Activated CD4-positive, alpha-beta T cell treated with anti-CD3 and anti-CD28 coated beads for 36 hours (primary cell): ENCODE data around the gene ARID1B. TPM values are rescaled to one million over a fixed set of nuclear protein-coding genes. Genes with fewer than 3 reads are reported as not detected.

ENCODE experiments used
- ATAC-seq: fragments of 200-7000 bp; cut with Tn5 transposase; one replicate; pipeline ENCODE4 v1.10.0; 2021; ENCODE audit warnings: mild to moderate bottlenecking, moderate library complexity
- CTCF ChIA-PET: fragments of 350-600 bp; sonication (Branson Sonifier 250); formaldehyde crosslinking; loops from one replicate; lab custom pipeline; 2021; ENCODE audit warnings: antibody characterized with exemption; lab: Charles Lee
- POLR2A ChIA-PET: fragments of 350-600 bp; sonication (Branson Sonifier 250); formaldehyde crosslinking; loops from one replicate; lab custom pipeline; 2021; ENCODE audit warnings: antibody characterized with exemption, inconsistent platforms; lab: Charles Lee
- DNase-seq: peaks from one replicate; pipeline ENCODE4 v3.0.0-alpha.2; 2020
- H3K27ac Mint-ChIP-seq: one replicate; pipeline ENCODE4 v1.8.0; 2021; ENCODE audit warnings: mixed read lengths
- H3K27me3 Mint-ChIP-seq: one replicate; pipeline ENCODE4 v1.8.0; 2021; ENCODE audit warnings: mixed read lengths
- H3K36me3 Mint-ChIP-seq: one replicate; pipeline ENCODE4 v1.8.0; 2021; ENCODE audit warnings: low read depth, mixed read lengths
- H3K4me1 Mint-ChIP-seq: one replicate; pipeline ENCODE4 v1.8.0; 2021; ENCODE audit warnings: mixed read lengths
- H3K4me3 Mint-ChIP-seq: one replicate; pipeline ENCODE4 v1.8.0; 2021; ENCODE audit warnings: mild to moderate bottlenecking, moderate library complexity, mixed read lengths
- H3K9me3 Mint-ChIP-seq: one replicate; pipeline ENCODE4 v1.8.0; 2021; ENCODE audit warnings: low read depth, mixed read lengths
- intact Hi-C, 2 experiments: fragments of 100-400 bp; cut with DNase I in 1 of 2; cut with micrococcal nuclease in 1 of 2; formaldehyde crosslinking; loops; one replicate each; pipeline versions ENCODE4 v1.14.2 to v1.15.1; 2022 to 2024; cut with DNase I, micrococcal nuclease
- total RNA-seq, 2 experiments: library from RNA; stranded (reverse); gene quantifications; one replicate each; pipeline ENCODE4 v1.2.3, GENCODE V29; 2021

The ARID1B gene
- total RNA-seq, 2 experiments from 2014 or later, result 42.2 to 53.6 TPM

DNA sequence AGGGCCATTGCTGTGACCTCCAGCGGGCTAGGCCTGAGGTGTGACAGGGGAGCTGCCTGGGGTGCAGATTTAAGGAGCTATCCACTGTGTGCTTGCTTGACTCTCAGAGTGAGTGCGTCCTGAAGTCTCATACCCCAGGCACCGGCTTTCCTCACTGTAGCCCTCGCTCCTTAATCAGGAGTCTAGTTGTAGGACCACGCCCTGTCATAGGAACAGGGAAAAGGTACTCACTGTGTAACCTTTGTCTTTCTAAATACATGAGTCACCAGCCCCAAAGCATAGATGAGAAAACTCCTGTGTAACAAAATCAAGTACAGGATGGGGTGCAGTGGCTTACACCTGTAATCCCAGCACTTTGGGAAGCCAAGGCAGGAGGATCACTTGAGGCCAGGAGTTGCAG is 404.5 kb downstream of the ARID1B start:
- Mint-ChIP-seq H3K27ac (no peak overlapping the region), H3K4me1 (peaks cover 6% of the 10 kb centered on the region), H3K4me3 (no peak overlapping the region), H3K27me3 (no peaks in the 10 kb centered on the region), H3K9me3 (no peaks in the 10 kb centered on the region), H3K36me3 (peaks cover 14% of the 10 kb centered on the region)
- DNase-seq (no peak), ATAC-seq (no peak)
- intact Hi-C loops, result loop anchor here in 1 of 2 experiments (5.0 to 10.0 kb wide), 2 partner anchors 277 to 404 kb away; partner anchors contain the start of gene ARID1B
- CTCF ChIA-PET, result interaction anchor here (0.6 to 0.7 kb wide), 2 partner anchors 52 to 94 kb away, joined by 3 to 5 read pairs; no protein-coding TSS in a partner anchor
- POLR2A ChIA-PET, result no interaction called here

DNA sequence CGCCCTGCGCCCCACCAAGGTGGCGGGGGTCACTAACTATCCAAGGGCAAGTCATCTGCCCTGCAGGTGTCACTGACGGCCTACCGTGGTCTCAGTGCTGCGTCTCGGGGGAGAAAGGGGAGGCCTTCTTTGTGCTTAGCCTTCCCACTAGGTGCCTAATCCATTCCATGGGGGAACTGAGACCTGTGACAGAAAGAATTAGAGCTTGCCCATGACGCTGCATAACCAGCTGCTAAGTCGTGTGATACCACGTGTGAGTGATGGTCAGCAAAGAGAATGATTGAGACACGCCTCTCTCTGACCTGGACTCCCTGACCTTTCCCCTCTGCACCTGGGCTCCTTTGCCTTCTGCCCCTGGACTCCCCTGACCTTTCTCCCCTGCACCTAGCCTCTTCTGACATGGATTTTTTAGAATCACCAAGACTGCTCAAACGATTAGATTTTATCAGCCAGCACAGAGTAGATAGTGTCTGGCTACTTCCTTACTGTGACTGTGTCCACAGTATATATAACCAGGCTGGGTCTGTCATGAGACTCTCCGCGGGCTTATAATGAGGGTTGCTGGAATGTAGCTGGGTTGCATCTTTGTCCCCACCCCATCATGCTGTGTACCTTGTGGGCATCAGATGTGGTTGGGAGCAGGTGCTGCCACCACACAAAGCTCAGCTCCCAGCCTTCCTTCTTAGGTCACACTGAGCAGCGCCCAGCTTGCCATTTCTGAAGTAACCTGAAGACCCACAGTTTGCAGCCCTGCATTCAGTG is 405.5 kb downstream of the ARID1B start:
- peaks cover 17% of the 10 kb centered on the region for H3K36me3 Mint-ChIP-seq
- no peaks in the 10 kb centered on the region for H3K9me3 Mint-ChIP-seq
- intact Hi-C loops, result loop anchor here in 1 of 2 experiments (5.0 to 10.0 kb wide), 2 partner anchors 278 to 405 kb away; partner anchors contain the start of gene ARID1B
- no peak overlapping the region for H3K4me3 Mint-ChIP-seq
- CTCF ChIA-PET, result interaction anchor here (0.5 to 2.2 kb wide), 4 partner anchors 11 to 148 kb away, joined by 3 to 7 read pairs (median 3); no protein-coding TSS in a partner anchor
- no peak for ATAC-seq
- DNase-seq, result no peak
- H3K27ac Mint-ChIP-seq, result no peak overlapping the region
- H3K4me1 Mint-ChIP-seq, result peaks cover 11% of the 10 kb centered on the region
- H3K27me3 Mint-ChIP-seq, result no peaks in the 10 kb centered on the region
- POLR2A ChIA-PET, result no interaction called here

DNA sequence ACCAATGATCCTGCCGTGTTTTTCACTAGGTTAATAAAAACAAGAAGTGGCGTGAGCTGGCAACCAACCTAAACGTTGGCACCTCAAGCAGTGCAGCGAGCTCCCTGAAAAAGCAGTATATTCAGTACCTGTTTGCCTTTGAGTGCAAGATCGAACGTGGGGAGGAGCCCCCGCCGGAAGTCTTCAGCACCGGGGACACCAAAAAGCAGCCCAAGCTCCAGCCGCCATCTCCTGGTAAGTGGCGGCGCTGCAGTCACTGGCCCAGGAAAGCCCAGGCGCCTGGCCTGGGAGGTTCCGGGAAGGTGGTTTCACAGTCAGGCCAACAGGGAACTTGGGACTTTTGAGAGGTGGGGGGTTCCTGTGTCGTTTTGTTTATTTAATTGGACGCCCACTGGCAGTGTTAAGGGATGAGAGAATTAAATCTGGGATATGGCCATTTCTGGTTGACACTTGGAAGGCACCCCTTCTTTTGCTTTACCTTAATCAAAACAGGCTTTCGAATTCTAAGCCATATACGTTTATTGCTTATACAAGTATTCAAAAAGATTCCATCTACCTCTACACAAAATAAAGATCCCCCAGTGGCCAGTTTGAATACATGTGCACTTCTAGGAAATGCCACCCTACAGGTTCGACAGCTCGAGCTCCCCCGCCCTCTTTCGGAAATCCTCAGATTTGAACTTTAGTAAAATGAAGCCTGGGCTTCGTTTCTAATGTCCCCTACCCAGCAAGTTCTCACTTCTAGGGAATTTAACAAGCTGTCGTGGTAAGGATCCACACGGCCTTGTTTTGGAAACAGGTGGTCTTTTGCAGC is 407.2 kb downstream of the ARID1B start:
- Mint-ChIP-seq H3K27ac (peak overlapping the region; percentile 58), H3K4me1 (peaks cover 11% of the 10 kb centered on the region), H3K27me3 (no peaks in the 10 kb centered on the region), H3K9me3 (no peaks in the 10 kb centered on the region), H3K4me3 (no peak overlapping the region), H3K36me3 (peaks cover 18% of the 10 kb centered on the region)
- ATAC-seq, result peak; percentile 83
- ChIA-PET CTCF (interaction anchor here (0.5 to 2.8 kb wide), 17 partner anchors 9 to 1857 kb away, joined by 3 to 13 read pairs (median 3); no protein-coding TSS in a partner anchor), POLR2A (interaction anchor here (0.7 kb wide), 1 partner anchor 32 kb away, joined by 3 read pairs; no protein-coding TSS in a partner anchor)
- intact Hi-C loops, result loop anchor here (1.0 to 10.0 kb wide), 5 partner anchors 150 to 620 kb away; partner anchors contain the start of gene ARID1B (in 1 of the 2)
- peak; percentile 76 for DNase-seq

DNA sequence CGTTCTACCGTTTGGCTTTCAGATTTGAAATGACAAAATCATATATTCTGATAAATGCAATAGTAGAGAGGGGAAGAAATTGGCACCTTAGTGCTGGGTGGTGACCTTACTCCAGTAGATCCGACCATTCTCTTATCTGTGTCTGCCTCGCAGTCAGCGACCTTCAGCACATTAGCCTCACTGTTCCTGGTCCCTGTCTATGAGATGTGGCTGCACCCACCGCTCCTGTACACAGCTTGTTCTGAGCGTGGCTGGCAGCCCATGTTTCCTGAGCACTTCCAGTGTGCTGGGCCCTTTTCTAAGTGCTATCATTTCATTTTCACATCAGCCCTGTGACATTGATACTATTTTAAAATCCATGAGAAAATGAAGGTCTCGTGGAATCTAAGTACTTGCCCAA is 408.0 kb downstream of the ARID1B start:
- ChIA-PET POLR2A (no interaction called here), CTCF (interaction anchor here (0.5 to 2.8 kb wide), 15 partner anchors 9 to 1858 kb away, joined by 3 to 13 read pairs (median 3); no protein-coding TSS in a partner anchor)
- no peak for ATAC-seq
- Mint-ChIP-seq H3K27ac (no peak overlapping the region), H3K9me3 (no peaks in the 10 kb centered on the region), H3K36me3 (peaks cover 22% of the 10 kb centered on the region), H3K4me1 (peaks cover 11% of the 10 kb centered on the region), H3K4me3 (no peak overlapping the region), H3K27me3 (no peaks in the 10 kb centered on the region)
- intact Hi-C loops, result loop anchor here (2.0 to 10.0 kb wide), 2 partner anchors 280 to 620 kb away; no protein-coding TSS in a partner anchor
- no peak for DNase-seq

DNA sequence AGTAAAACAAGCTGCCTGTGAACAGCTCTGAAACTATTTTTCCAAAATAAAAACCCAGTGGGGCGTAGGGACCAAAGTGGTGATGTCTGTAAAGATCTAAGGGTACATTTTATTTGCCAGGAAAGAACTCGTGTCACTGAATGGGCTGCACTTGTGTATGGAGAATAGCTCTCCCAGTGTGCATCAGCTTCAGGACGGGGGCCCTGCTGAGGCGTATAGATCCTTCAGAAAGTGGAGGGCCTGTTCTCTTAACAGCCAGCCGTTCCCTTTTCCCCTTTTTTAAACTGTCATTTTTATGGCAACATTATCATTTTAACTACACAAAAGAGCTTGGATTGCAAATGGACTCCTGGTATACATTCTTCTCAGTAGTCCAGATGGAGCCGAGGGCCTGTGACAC is 408.8 kb downstream of the ARID1B start:
- CTCF ChIA-PET, result interaction anchor here (0.9 to 2.8 kb wide), 5 partner anchors 13 to 152 kb away, joined by 3 to 10 read pairs (median 3); no protein-coding TSS in a partner anchor
- H3K9me3 Mint-ChIP-seq, result no peaks in the 10 kb centered on the region
- no peak for DNase-seq
- intact Hi-C loops, result loop anchor here (2.0 to 10.0 kb wide), 2 partner anchors 281 to 621 kb away; no protein-coding TSS in a partner anchor
- no peak overlapping the region for H3K4me3 Mint-ChIP-seq
- H3K36me3 Mint-ChIP-seq, result peaks cover 31% of the 10 kb centered on the region
- no peaks in the 10 kb centered on the region for H3K27me3 Mint-ChIP-seq
- H3K27ac Mint-ChIP-seq, result no peak overlapping the region
- H3K4me1 Mint-ChIP-seq, result peaks cover 11% of the 10 kb centered on the region
- ATAC-seq, result no peak
- POLR2A ChIA-PET, result no interaction called here

DNA sequence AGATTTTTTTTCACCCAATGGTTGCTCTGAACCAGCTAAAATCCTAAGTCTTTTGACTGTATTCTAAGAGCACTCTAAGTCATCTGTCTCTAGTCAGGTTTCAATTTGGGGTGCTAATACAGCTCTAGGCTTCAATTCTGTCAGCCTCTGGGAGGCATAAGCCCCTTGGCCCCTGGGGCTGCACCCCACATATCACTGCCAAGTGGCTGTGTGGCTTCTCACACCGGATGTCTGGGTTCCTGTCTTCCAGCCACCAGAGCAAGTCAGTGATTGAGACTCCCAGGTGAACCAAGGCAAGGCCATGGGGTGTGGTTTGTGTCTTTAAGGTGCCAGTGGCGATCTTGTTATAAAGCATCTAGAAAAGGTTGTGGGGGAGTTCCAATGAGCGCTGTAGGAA is 409.6 kb downstream of the ARID1B start:
- H3K27ac Mint-ChIP-seq, result no peak overlapping the region
- H3K27me3 Mint-ChIP-seq, result no peaks in the 10 kb centered on the region
- no peak for DNase-seq
- intact Hi-C loops, result loop anchor here in 1 of 2 experiments (10.0 kb wide), 1 partner anchor 282 kb away; no protein-coding TSS in a partner anchor
- POLR2A ChIA-PET, result no interaction called here
- peaks cover 36% of the 10 kb centered on the region for H3K36me3 Mint-ChIP-seq
- CTCF ChIA-PET, result interaction anchor here (0.7 to 1.6 kb wide), 3 partner anchors 23 to 153 kb away, joined by 3 read pairs; no protein-coding TSS in a partner anchor
- no peak overlapping the region for H3K4me3 Mint-ChIP-seq
- peak; percentile 36 for ATAC-seq
- no peaks in the 10 kb centered on the region for H3K9me3 Mint-ChIP-seq
- H3K4me1 Mint-ChIP-seq, result peaks cover 11% of the 10 kb centered on the region

DNA sequence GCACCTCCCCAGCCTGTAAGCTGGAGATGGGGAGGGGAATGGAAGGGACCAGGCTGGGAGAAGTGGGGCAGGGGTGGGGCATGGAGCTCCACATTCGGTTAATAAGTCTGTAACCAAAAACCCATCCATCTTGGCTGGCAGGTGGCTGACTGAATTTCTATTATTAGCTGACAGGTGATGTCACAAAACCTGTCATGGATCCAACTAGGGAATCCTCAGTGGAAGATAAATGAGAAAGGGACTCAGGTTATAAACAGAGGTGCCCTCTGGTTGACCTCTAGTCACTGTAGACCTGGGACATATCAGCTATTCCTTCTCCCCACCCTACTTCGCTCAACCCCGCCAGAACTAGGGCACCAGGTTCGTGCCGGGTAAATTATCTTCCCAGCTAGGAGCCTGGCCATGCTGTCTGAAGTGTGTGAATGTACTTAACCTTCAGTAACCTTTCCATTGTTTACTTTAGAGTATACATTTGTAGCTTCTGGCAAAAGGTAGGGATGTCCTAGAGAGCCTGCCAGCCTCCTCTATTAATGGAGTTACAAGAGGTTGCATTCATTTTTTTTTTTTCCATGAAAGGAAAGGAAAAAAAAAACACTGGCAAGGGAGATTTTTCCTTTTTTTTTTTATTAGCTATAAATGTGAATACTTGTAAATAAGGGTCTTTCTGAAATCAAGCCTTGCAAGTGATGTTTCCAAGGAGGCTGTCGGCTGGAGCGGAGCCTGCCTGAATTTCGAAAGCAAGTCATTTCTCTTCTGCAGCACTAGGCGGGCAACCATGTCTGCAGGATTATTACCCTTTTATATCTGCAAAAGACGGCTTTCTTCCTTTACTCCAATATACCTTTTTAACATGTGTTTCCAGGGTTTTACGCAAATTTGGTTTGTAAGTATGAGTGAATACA is 410.3 kb downstream of the ARID1B start:
- no peak overlapping the region for H3K27ac Mint-ChIP-seq
- ATAC-seq, result no peak
- ChIA-PET POLR2A (no interaction called here), CTCF (interaction anchor here (0.7 kb wide), 2 partner anchors 11 to 153 kb away, joined by 3 to 4 read pairs; no protein-coding TSS in a partner anchor)
- H3K9me3 Mint-ChIP-seq, result no peaks in the 10 kb centered on the region
- peaks cover 11% of the 10 kb centered on the region for H3K4me1 Mint-ChIP-seq
- H3K27me3 Mint-ChIP-seq, result no peaks in the 10 kb centered on the region
- intact Hi-C loops, result loop anchor here in 1 of 2 experiments (10.0 kb wide), 1 partner anchor 283 kb away; no protein-coding TSS in a partner anchor
- DNase-seq, result no peak
- H3K36me3 Mint-ChIP-seq, result peaks cover 36% of the 10 kb centered on the region
- no peak overlapping the region for H3K4me3 Mint-ChIP-seq

DNA sequence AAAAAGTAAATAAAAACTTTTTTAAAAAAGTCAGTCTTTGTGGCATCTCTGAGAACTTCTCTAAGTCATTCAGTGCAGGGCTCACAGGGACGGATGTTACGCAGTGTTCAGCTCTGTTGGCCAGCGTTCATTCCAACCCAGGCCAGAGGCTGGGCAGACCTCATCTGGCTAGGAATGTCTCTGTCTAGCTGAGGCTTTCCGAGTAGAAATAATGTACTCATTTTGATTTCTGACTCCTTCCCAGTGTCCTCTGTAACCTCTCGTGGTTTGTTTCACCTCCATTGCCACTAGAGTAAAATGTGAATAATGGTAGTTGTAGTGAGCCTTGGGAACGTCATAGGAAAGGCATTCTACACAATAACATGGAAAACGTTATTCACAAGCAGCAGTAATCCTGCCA is 411.0 kb downstream of the ARID1B start:
- peaks cover 36% of the 10 kb centered on the region for H3K36me3 Mint-ChIP-seq
- ChIA-PET CTCF (interaction anchor here (0.7 kb wide), 1 partner anchor 10 kb away, joined by 4 read pairs; no protein-coding TSS in a partner anchor), POLR2A (no interaction called here)
- no peaks in the 10 kb centered on the region for H3K27me3 Mint-ChIP-seq
- DNase-seq (no peak), ATAC-seq (no peak)
- H3K27ac Mint-ChIP-seq, result no peak overlapping the region
- H3K4me1 Mint-ChIP-seq, result peaks cover 11% of the 10 kb centered on the region
- no peaks in the 10 kb centered on the region for H3K9me3 Mint-ChIP-seq
- intact Hi-C loops, result loop anchor here in 1 of 2 experiments (10.0 kb wide), 1 partner anchor 283 kb away; no protein-coding TSS in a partner anchor
- no peak overlapping the region for H3K4me3 Mint-ChIP-seq

DNA sequence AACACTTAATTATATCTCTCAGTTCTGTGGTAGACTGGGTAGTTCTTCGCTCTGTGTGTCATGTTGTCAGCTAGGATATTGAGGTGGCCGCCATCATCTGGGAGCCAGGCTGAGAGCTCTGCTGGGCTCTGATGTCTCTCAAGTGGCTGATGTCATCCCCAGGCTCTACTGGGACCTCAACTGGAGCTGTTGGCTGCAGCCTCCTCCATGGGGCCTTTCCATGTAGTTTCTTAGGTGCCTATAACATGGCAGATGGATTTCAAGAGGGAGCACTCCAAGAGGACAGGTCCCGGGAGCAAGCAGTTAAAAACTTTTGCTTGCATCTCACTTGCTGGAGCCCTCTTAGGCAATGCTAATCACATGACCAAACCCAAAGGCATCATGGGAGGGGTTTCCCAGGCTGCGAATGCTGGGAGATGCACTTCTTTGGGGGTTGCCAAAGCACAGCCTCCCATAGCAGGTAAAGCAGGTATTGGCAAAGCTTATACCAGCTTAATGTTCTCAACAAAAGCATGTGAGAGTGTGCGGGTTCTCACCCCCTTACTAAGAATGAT is 416.3 kb downstream of the ARID1B start:
- Mint-ChIP-seq H3K4me1 (peaks cover 16% of the 10 kb centered on the region), H3K27ac (peak overlapping the region; percentile 21), H3K4me3 (no peak overlapping the region), H3K9me3 (no peaks in the 10 kb centered on the region), H3K36me3 (peaks cover 25% of the 10 kb centered on the region), H3K27me3 (no peaks in the 10 kb centered on the region)
- intact Hi-C loops, result no loop called here
- ATAC-seq (no peak), DNase-seq (no peak)
- ChIA-PET CTCF (interaction anchor here (0.5 to 2.9 kb wide), 5 partner anchors 8 to 833 kb away, joined by 3 to 13 read pairs (median 4); no protein-coding TSS in a partner anchor), POLR2A (no interaction called here)

DNA sequence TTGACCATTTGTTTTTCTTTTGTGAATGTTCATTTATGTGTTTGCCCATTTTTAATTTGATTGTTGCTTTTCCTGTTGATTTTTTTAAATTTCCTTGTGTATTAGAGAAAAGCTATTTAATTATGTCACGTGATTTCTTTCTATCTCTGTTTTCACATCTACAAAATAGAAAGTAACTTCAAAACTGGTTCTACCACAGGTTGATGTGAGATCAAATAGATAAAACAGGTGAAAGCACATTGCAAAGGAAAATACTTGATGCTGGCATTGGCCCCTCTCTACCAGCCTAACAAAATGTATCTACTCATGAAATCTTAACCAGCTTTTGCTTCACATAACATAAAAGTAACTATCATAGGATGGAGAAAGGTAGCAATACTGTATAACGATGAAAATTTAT is 416.9 kb downstream of the ARID1B start:
- no peak for ATAC-seq
- Mint-ChIP-seq H3K4me3 (no peak overlapping the region), H3K4me1 (peaks cover 16% of the 10 kb centered on the region), H3K9me3 (no peaks in the 10 kb centered on the region), H3K36me3 (peaks cover 25% of the 10 kb centered on the region), H3K27ac (peak overlapping the region; percentile 7), H3K27me3 (no peaks in the 10 kb centered on the region)
- POLR2A ChIA-PET, result no interaction called here
- intact Hi-C loops, result no loop called here
- no peak for DNase-seq
- CTCF ChIA-PET, result interaction anchor here (1.3 to 2.9 kb wide), 4 partner anchors 8 to 35 kb away, joined by 3 to 13 read pairs (median 4); no protein-coding TSS in a partner anchor
